Tibial artery (tissue), 4 donors: ENCODE results near the gene NIPAL3.

Experiments used
- DNase-seq, 2 donors: peaks; one replicate each; pipeline ENCODE4 v3.0.0-alpha.2; 2019
- H3K27ac ChIP-seq, 2 donors: fragments of 200-600 bp; sonication (generic) in 1 of 2; 1 replicate in 1 of 2; 2 replicates in 1 of 2; pipeline ENCODE4 v1.5.1; 2018 to 2019; ENCODE audit warnings: mild to moderate bottlenecking in 1 of 2
- H3K27me3 ChIP-seq, 2 donors: fragments of 200-600 bp; sonication (generic) in 1 of 2; one replicate each; pipeline versions ENCODE4 v1.5.1 to v1.6.0; 2016 to 2019
- H3K36me3 ChIP-seq, 3 donors: fragments of 200-600 bp; sonication (generic) in 2 of 3; one replicate each; pipeline ENCODE4 v1.5.1; 2016 to 2019; ENCODE audit warnings: mild to moderate bottlenecking in 2 of 3
- H3K4me1 ChIP-seq, 4 donors: fragments of 200-600 bp; sonication (generic) in 2 of 4; 1 replicate in 3 of 4; 2 replicates in 1 of 4; pipeline ENCODE4 v1.5.1; 2016 to 2019
- H3K4me3 ChIP-seq, 2 donors: fragments of 200-600 bp; sonication (generic) in 1 of 2; 1 replicate in 1 of 2; 2 replicates in 1 of 2; pipeline ENCODE4 v1.5.1; 2018 to 2019; ENCODE audit warnings: mild to moderate bottlenecking in 2 of 2
- H3K9me3 ChIP-seq, 3 donors: fragments of 200-600 bp; sonication (generic) in 1 of 3; one replicate each; pipeline ENCODE4 v1.5.1; 2016 to 2019
- intact Hi-C: fragments of 100-400 bp; cut with DNase I; formaldehyde crosslinking; loops from one replicate; pipeline ENCODE4 v1.15.0; 2023; ENCODE audit warnings: low total_unique reads
- TF ChIP-seq, protein P1 (sequence below), 2 experiments: fragments of 200-600 bp in 1 of 2; fragments of 450-650 bp in 1 of 2; IDR thresholded peaks; one replicate each; pipeline ENCODE4 v1.5.1; 2017 to 2019; ENCODE audit warnings: antibody characterized with exemption in 2 of 2, mild to moderate bottlenecking in 1 of 2, moderate library complexity in 1 of 2

The NIPAL3 gene

DNA sequence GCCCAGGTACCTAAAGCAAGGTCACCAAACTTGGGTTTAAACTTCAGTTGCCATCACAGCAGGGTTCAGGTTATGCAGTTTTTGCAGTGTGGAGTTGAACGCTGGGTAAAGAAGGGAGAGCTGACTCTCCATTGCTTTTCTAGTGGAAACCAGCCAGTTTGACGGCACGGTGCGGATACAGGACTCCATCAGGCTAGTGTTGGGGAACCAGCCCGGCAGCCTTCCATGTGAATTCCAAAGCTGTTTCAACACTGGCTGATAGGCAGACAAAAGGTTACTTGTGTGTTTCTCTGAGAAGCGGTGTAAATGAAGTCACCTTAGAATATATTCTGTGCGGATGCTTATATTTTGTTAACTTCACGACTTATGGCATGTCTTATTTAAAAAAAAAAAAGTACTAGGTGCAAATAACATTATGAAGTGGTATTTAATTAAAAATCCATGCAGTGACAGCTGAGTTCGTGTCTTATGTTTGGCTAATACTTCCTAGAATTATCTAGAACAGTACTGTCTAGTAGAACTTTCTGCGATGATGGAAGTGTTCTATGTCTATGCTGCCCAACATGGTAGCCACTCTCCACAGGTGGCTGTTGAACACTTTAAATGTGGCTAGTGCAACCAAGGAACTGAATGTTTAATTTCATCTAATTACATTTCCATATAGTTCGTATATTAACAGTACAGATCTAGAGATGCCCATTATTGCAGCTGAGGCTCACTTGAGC, 57.1 kb downstream of the NIPAL3 start:
- Histone ChIP-seq H3K27ac (no peak overlapping the region), H3K4me1 (no peaks in the 10 kb centered on the region), H3K9me3 (no peaks in the 10 kb centered on the region), H3K4me3 (no peak overlapping the region), H3K36me3 (peaks cover 0 to 7% (median 7%) of the 10 kb centered on the region in 3 donors), H3K27me3 (no peaks in the 10 kb centered on the region)
- intact Hi-C loops = no loop called here
- DNase-seq = no peak
- TF ChIP-seq, protein P1, sequence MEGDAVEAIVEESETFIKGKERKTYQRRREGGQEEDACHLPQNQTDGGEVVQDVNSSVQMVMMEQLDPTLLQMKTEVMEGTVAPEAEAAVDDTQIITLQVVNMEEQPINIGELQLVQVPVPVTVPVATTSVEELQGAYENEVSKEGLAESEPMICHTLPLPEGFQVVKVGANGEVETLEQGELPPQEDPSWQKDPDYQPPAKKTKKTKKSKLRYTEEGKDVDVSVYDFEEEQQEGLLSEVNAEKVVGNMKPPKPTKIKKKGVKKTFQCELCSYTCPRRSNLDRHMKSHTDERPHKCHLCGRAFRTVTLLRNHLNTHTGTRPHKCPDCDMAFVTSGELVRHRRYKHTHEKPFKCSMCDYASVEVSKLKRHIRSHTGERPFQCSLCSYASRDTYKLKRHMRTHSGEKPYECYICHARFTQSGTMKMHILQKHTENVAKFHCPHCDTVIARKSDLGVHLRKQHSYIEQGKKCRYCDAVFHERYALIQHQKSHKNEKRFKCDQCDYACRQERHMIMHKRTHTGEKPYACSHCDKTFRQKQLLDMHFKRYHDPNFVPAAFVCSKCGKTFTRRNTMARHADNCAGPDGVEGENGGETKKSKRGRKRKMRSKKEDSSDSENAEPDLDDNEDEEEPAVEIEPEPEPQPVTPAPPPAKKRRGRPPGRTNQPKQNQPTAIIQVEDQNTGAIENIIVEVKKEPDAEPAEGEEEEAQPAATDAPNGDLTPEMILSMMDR (IDR thresholded peaks at IDR 0.05) = no peak

DNA sequence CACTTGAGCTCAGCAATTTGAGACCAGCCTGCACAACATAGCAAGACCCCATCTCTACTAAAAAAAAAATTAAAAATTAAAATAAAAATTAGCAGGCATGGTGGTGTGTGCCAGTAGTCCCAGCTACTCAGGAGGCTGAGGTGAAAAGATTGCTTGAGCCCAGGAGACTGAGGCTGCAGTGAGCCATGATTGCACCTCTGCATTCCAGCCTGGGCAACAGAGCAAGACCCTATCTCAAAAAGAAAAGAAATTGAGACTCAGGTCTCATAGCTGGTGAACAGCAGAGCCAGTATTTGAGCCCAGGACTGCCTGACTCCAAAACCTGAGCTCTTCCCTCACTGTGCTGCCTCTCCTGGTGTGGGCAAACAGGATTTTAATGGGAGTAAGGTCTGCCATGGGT, 58.6 kb downstream of the NIPAL3 start:
- Histone ChIP-seq H3K36me3 (peaks cover 0 to 7% (median 4%) of the 10 kb centered on the region in 3 donors), H3K4me3 (no peak overlapping the region), H3K9me3 (no peaks in the 10 kb centered on the region), H3K27ac (no peak overlapping the region), H3K27me3 (peaks cover 0 to 3% of the 10 kb centered on the region in 2 donors), H3K4me1 (no peaks in the 10 kb centered on the region)
- no peak for DNase-seq
- intact Hi-C loops = no loop called here
- TF ChIP-seq, protein P1 (IDR thresholded peaks at IDR 0.05) = no peak

DNA sequence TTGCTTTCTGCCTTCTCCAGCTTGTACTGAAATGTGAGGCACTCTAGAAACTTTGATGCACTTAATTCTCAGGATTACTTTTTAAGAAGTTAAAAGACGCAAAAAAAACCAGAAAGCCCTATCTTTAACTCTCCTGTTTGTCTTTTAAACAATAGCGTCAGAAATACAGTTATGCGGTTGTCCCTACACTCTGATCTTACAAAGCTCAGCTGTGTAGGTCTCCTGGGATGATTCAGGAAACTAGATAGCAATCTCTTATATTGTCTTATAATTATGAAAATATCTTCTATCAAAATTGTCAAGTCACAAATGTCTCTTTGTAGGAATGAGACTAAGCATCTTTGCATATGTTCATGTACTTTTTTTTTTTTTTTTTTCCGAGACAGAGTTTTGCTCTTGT, 60.1 kb downstream of the NIPAL3 start:
- no peak overlapping the region for H3K27ac ChIP-seq
- DNase-seq = no peak
- H3K27me3 ChIP-seq = peaks cover 0 to 3% of the 10 kb centered on the region in 2 donors
- H3K4me3 ChIP-seq = no peak overlapping the region
- no peaks in the 10 kb centered on the region for H3K36me3 ChIP-seq
- TF ChIP-seq, protein P1 (IDR thresholded peaks at IDR 0.05) = no peak
- no peaks in the 10 kb centered on the region for H3K4me1 ChIP-seq
- intact Hi-C loops = no loop called here
- no peaks in the 10 kb centered on the region for H3K9me3 ChIP-seq

DNA sequence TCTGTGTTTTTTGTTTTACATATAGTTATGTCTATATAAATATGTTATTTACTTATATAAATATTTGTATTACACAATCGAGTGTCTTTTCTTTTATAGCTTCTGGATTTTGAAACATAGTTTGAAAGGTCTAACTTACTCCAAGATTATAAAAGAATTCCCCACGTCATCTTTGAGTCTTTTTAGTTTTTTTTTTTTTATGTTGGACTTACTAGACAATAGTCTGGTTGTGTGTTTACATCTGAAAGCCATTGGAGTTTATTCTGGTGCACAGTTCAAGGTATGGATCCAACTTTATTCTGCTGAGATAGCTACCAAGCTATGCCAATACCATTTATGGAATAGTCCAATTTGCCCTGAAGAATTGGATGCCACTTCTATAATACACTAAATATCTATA, 61.0 kb downstream of the NIPAL3 start:
- no peak for DNase-seq
- no peaks in the 10 kb centered on the region for H3K9me3 ChIP-seq
- H3K27ac ChIP-seq = no peak overlapping the region
- peaks cover 0 to 3% of the 10 kb centered on the region in 2 donors for H3K27me3 ChIP-seq
- H3K4me3 ChIP-seq = no peak overlapping the region
- intact Hi-C loops = no loop called here
- H3K4me1 ChIP-seq = no peaks in the 10 kb centered on the region
- no peaks in the 10 kb centered on the region for H3K36me3 ChIP-seq
- TF ChIP-seq, protein P1 (IDR thresholded peaks at IDR 0.05) = no peak

DNA sequence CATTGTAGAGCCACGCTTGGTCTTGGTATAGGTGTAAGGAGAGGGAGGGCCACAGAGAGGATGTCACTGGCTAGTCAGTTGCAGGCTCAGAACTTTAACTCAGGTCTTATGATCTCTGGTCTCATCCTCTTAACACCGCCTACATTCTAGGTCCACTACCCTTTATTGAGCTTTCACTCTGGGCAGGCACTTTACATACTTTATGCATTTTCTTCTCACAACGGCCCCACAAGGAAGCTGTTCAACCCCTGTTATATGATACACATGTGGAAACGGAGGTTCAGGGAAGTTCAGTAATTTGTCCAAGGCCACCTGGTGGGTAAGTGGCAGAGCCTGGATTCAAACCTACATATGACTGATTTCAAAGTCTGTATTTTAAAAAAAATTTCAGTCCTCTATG, 61.7 kb downstream of the NIPAL3 start:
- H3K9me3 ChIP-seq = no peaks in the 10 kb centered on the region
- DNase-seq = no peak
- H3K4me1 ChIP-seq = no peaks in the 10 kb centered on the region
- H3K27me3 ChIP-seq = peaks cover 0 to 3% of the 10 kb centered on the region in 2 donors
- intact Hi-C loops = no loop called here
- no peak overlapping the region for H3K27ac ChIP-seq
- TF ChIP-seq, protein P1 (IDR thresholded peaks at IDR 0.05) = no peak
- H3K4me3 ChIP-seq = no peak overlapping the region
- H3K36me3 ChIP-seq = no peaks in the 10 kb centered on the region
